ENCODE data around the gene STX3.
"Not testable (repeated sequence)": the region's sequence is repeated elsewhere in the genome, so short reads cannot be mapped to it uniquely, and the experiment has no call there.

Gene STX3

DNA sequence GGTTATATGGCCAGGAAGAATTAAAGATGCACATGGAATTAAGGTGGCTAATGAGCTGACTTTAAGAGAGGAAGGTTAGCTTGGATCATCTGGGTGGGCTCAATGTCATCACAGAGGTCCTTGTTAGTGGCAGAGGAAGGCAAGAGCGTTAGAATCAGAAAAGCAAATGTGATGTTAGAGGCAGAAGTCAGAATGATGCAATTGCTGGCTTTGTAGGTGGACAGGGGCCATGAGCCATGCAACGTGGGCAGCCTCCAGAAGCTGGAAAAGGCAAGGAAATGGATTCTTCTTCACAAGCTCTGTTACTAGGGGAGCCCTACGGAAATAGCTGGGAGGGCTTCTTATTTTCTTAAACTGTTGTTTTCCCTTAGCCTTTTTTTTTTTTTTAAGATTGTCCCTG, 92.5 kb downstream of the STX3 start:
- no peak for DNase-seq

DNA sequence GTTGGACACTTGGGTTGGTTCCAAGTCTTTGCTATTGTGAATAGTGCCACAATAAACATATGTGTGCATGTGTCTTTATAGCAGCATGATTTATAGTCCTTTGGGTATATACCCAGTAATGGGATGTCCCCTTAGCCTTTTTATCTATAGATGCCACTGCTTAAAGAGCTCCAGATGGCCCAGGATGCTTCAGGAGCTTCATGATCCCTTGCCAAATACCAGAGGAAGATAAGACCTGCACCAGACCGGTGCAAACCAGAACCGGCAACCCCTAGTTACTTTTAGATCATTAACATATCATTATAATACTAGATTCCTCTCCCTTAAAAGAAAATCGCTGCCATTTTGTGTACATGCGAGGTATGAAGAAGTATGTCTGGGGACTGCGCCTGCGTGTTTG, 93.3 kb downstream of the STX3 start:
- DNase-seq = not testable (repeated sequence)

DNA sequence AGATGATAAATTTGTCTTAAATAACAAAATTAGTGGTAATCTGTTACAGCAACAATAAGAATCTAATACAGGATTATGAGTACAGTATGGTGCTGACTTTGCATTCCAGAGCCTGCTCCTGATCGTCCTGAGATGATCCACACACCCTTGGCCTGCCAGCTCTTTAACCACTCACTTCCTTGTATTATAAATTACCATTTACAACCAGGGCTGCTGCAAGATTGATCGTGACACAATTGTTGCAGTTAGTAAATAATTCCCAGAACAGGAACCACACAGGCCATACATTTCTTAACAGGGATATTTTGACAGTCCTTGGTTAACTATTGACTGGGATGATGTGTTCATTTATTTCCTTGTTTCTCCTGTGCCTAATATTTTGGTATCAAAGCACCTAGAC, 94.0 kb downstream of the STX3 start:
- DNase-seq = no peak

DNA sequence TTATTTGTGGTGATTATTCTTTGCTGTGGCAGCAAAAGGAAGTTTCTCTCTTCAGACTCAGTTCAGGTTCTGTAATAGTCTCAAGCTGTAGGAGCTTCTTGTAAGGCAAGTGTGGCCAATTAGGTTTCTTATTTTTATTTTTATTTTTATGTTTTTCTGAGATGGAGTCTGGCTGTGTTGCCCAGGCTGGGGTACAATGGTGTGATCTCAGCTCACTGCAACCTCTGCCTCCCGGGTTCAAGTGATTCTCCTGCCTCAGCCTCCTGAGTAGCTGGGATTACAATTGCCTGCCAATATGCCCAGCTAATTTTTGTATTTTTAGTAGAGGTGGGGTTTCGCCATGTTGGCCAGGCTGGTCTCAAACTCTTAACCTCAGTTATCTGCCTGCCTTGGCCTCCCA, 94.4 kb downstream of the STX3 start:
- not testable (repeated sequence) for DNase-seq

DNA sequence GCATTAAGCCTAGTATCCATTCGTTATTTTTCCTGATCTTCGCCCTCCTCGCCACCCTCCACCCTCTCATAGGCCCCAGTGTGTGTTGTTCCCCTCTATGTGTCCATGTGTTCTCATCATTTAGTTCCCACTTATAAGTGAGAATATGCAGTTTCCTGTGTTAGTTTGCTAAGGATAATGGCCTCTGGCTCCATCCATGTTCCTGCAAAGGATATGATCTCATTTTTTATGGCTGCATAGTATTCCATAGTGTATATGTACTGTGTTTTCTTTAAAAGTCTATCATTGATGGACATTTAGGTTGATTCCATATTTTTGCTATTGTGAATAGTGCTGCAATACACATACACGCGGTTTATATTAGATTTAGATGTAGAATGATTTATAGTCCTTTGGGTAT, 96.2 kb downstream of the STX3 start:
- DNase-seq = not testable (repeated sequence)

DNA sequence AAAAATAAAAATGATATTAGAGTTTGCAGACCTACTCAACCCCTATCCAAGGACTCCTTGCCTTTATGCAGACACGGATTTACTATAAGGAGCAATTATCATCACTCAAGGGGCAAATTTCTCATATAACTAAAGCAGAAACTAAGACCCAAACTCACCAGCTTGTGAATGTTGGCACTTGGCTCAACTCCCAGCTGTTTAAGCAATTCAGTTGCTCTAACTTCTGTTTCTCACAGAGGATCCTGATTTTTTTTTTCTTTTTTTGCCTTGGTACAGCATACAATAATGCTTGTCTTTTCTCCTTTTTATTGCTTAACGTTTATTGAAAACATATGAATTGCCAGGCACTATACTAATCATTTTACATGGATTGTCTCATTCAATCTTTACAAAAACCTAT, 99.7 kb downstream of the STX3 start:
- DNase-seq = no peak
